M059J (cell line): ENCODE results near the gene SGSM1. TPM values are rescaled to one million over a fixed set of nuclear protein-coding genes. Genes with fewer than 3 reads are reported as not detected.

Source experiments
- DNase-seq: peaks from one replicate; pipeline ENCODE4 v3.0.0-alpha.2; 2012; ENCODE audit warnings: low read depth
- total RNA-seq: library from RNA; depleted of rRNA; stranded (reverse); fragments of >200 nt; shearing (Covaris generic); gene quantifications from 2 replicates; pipeline ENCODE4 v1.2.3, GENCODE V29; 2014

Gene SGSM1
- total RNA-seq, 1 experiment from 2014 or later, result not detected

DNA sequence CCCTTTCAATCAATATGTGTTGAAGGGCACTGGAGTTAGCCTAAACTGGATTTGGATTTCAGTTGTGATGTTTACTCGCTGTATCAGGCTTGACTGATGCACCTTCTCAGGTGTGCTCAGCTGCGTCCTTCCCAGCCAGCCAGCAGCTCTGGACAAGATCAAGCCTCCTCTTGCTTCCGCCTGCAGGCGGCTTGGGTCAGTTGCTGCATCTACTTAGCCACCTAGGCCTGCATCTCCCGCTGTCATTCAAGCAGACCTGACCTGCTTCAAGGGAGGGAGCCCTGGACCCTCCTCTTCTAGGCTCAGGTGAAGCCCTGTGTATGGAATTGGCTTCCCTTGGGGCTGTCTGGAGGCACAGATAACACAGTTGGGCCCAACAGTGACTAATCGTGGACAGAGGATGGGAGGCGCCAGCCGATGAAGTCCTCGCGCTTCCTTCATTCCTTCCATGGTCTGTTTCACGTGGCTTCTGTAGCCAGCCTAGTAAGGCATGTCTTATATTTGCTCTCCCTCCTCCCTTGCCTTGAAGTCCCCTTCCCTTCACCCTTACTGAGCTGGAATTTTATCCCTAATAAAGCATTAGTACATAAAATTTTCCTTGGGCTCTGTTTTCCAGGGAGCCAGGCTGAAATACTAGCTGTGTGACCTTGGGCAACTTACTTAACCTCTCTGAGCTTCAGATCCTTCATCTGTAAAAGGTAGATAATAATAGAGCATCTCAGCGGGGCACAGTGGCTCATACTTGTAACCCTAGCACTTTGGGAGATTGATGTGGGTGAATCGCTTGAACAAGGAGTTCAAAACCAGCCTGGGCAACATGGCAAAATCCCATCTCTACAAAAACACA lies 142.6 kb downstream of the SGSM1 start:
- no peak for DNase-seq

DNA sequence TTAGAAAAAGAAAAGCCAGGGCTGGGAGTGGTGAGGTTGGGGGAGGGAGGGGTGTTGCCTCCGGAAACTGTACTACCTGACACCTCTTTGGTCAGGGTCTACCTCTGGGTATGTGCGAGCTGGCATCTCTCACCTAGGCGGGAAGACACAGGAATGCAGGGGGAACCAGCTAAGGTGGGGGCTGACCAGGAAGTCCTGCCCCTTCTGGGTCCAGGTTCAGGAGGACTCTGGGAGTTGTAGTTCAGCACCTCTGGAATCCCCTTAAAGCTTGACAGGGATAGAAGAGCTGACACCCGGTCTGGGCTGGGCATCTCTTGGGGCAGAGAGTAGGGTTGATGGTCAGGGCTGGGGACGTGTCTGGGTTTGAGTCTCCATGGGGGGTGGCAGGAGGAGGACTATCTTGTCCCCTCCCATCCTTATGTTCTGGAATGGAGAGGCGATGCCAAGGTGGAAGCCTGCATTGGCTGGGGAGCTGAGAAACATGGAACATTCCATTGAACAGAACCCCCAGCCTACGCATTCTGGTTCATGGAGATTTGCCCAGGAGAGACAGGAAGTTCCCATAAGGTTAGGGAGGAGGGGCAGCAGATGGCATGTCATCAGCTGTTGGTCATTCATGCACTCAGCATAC lies 144.4 kb downstream of the SGSM1 start:
- peak; percentile 64 for DNase-seq

DNA sequence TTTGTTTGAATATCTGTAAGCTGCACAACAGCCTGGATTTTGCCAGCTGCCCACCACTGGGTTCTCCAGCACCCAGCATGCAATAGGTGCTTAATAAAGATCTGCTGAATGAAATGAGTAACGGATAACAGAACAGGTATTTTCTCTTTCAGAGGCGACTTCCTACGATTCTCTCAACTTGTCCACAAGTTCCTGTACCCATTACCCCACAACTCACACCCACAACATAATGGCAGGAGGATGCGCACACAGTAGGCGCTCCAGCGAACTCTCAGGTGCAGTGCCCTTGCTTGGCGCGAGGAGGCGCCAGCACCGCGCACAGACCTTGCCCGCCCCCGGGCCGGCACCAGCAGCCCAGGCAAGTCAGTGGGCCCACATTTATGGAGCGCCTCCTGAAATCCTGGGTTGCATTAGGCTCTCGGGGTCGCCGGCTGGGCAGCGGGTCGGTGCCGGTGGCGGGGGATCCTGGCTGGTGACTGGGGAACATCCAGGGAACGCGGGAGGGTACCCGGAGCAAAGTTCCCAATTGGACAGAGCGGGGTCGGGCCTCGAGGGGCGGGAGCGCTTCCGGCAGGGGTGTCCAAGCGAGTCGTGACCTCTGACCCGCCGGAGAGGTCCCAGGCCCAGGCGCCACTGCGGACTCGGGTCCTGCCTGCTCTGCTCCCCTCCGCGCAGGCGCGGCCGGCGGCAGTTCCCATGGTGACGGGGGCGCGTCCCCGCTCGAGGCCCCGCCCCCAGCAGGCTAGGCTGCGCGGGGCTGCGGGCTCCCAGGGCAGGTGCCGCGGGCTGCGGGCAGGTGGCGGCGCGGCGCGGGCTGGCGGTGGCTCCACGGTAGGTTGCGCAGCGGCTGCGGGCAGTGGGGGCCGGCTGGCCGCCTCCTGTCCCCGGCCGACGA lies 146.2 kb downstream of the SGSM1 start, which contains the start of gene KIAA1671:
Gene KIAA1671 (plus strand): TSS at position 775 of the 895 bp plus-strand sequence. CDS start 75,284 bp downstream, outside the sequence.
- peak; percentile 71 for DNase-seq

DNA sequence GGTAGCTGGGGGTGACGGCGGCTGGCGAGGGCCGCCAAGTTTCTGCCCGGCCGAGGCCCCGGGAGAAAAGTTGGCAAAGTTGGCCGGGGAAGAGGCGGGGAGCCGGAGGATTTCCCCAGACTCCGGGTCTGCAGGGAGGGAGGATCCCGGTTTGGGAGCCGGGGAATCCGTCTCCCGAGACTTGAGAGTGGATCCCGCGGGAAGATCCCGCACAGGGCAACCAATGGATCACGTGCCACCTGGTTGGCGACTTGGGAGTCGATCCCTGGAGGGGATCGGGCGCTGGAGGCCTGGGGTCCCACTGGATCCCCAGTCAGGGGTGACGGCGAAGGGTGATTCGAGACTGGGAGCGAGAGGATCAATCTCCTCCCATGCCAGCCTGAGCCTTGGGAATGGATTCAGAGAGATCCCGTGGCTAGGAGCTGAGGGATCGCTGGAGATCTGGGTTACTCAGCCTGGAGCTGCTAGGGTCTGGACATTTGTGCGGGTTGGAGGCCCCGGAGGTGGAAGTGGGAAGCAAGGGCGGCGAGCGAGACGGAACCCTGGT lies 146.9 kb downstream of the SGSM1 start:
- DNase-seq, result peak; percentile 72

DNA sequence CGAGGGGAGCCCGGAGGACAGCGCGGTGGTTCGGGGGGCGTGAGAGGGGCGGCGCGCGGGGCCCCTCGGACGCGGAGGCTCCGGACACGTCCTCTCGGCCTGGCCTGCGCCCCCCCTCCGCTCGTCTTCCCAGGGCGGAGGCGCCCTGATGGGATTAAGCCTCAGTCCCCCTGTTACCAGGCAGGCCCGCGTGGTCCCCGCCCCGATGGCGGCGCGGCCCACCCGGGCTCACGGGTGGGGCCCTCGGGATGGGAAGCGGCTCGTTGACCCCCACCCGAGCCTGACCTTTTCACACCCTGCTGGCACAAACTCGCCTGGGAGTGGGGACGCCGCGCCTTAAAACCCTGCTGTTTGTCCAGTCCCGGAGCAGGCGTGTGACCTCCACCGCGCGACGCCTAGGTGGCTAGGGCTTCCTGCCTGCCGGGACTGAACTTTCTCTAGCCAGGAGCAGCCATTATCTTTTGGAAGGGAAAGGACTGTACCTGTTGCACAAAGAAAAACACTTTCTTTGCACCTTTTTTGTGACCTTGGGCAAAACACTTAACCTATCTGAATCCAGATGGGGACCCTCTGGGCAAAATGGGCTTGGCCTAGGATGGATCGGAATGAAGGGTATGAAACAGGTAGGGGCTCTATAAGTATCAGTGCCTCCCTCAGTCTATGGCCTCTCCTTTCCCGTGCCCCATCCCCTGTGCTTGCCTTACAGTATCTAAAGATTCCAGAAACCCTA lies 147.5 kb downstream of the SGSM1 start:
- DNase-seq, result no peak

DNA sequence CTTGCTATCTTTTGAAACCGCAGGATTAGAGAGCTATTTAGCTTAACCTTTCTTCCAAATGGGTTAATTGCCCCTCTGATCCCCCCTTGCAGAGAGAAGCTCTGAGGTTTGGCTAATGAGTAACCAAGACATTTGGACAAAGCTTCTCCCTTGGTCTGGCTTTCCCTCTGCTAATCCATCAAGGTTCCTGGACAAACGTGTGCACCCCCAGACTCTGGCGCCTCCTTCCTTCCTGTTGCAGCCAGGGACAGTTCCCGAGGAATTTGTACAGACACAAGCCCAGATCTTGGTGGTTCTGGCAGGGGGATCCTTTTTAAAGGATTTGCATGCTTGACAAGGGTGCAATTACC lies 148.1 kb downstream of the SGSM1 start:
- peak; percentile 15 for DNase-seq

GRCh38 chr22:24954856-24955255 lies 148.8 kb downstream of the SGSM1 start:
- DNase-seq, result no peak

- no peak for DNase-seq
Observed at GRCh38 chr22:24957043-24957442, 151.0 kb downstream of the SGSM1 start.

- no peak for DNase-seq
Observed at GRCh38 chr22:24961217-24961844, 155.3 kb downstream of the SGSM1 start.

DNA sequence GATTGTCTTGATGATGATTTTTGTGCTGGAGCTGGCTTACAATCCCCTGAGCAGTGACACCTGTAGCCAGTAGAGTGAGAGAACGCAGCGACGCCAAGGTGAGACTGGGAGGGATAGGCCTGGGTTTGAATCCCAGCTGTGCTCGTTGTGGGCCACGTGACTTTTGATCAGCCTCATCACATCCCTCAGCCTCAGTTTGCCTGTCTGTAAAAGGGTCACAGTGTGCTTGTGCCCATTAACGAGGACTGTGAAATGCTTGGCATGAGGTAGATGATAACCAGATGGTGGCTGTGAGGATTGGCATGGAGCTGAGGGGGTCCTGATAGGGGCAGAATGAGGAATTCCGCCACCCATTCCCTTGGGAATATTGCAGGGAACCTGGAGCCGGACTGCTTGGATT lies 156.1 kb downstream of the SGSM1 start:
- no peak for DNase-seq

- DNase-seq, result peak; percentile 66
Observed at GRCh38 chr22:24962835-24963234, 156.8 kb downstream of the SGSM1 start.

- peak; percentile 31 for DNase-seq
Observed at GRCh38 chr22:24964441-24964840, 158.4 kb downstream of the SGSM1 start.

DNA sequence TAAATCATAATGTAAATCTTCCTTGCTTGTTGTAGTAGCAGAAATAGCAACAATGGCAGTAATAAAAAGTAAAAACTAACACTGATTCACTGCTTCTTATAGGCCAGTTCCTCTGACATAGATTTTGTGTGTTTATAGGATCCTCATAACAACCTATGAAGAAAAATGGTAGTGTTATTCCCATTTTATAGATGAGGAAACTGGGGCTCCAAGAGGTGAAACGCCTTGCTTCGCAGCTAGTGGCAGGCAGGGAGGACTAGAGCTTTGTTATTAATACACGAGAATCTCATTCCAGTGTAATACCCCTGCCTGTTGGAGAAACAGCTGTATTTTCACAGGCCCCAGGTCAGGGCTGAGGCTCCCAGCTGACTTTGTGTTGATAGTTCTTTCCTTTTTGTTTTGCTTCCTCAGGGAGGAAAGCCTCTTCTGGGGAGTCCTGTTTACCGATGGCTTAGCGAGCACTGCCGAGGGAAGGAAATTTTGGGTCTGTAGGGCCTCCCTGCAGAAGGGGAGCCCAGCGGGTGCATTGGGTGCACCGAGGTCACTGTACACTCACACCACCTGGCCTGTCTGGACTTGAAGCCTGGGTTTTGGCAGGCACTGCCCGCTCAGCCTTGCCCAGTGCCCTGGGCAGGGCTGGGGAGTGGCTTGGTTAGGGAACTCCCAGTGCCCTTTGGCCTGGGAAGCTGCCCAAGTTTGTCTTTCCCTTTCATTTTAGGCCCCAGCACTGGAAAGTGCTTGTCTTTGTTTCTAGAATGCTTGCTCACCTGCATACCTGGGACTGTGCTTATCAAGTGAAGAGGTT lies 160.0 kb downstream of the SGSM1 start:
- DNase-seq, result peak; percentile 43

GRCh38 chr22:24968066-24968561 lies 162.1 kb downstream of the SGSM1 start:
- DNase-seq, result peak; percentile 93

DNA sequence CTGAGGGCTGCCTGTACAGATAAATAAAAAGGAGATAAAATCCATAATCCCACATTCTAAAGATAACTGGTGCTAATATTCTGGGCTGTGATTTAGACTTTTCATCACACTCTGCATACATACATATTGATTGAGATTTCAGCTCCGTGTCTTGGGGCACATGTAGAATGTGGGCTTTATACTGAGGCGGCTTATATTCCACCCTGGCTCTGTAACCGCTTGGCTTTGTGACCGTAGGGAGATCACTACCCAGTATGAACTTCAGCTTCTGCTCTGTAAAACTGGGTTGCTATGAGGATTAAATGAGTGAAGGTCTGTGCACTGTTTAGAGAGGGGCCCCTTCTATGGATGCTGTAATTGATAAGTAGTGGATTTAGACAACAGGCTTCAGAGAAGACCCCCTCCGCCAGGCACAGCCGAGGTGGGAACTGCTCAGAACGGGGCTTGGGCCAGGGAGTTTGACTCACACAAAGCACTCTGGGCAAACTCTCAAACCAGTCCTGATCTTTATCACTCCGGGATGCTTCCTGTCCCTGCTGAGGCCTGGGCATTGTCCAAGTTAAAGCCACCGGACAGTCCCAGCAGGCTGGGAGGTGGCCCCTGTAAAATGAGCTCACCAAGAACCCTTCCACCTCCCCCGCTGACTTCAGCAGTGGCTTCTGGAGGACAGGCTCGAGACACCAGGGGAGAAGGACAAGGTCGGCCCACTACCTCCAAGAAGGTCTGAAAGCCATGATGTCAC lies 163.7 kb downstream of the SGSM1 start:
- peak; percentile 92 for DNase-seq

DNA sequence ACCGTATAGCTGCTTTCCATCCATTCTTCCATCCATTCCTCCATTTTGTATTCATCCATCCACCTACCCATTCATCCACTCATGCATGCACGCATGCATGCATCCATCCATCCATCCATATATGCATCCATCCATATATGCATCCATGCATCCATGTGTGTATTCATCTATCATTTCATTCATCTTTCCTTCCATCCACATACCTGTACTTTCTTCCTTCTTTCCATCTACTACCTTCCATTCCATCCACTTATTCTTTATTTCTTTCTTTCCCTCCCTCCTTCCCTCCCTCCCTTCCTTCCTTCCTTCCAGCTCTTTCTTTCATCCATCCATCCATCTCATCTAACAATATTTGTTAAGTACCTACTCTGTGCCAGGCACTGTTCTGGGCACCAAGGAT lies 166.4 kb downstream of the SGSM1 start:
- no peak for DNase-seq

- no peak for DNase-seq
Observed at GRCh38 chr22:24973872-24974271, 167.9 kb downstream of the SGSM1 start.

GRCh38 chr22:24975125-24975640 lies 169.2 kb downstream of the SGSM1 start:
- no peak for DNase-seq
